GM23338 (cell line): ENCODE measurements around the gene ZNF8. TPM values are rescaled to one million over a fixed set of nuclear protein-coding genes. Genes with fewer than 3 reads are reported as not detected.

Experiments
- EZH2phosphoT487 ChIP-seq: fragments of 200-600 bp; sonication (generic); IDR thresholded peaks from one replicate; pipeline ENCODE4 v1.8.1; 2018; ENCODE audit warnings: antibody characterized with exemption; ENCODE audit not compliant: unreplicated experiment
- JUNB ChIP-seq: IDR thresholded peaks from one replicate; pipeline ENCODE4 v1.6.1; 2016; ENCODE audit warnings: antibody characterized with exemption; ENCODE audit not compliant: unreplicated experiment
- NANOG ChIP-seq: IDR thresholded peaks from 2 replicates; pipeline ENCODE4 v1.6.1; 2016; ENCODE audit warnings: antibody characterized with exemption, borderline replicate concordance
- STAT1 ChIP-seq: IDR thresholded peaks from one replicate; pipeline ENCODE4 v1.6.1; 2016; ENCODE audit warnings: antibody characterized with exemption; ENCODE audit not compliant: unreplicated experiment
- ZNF114 ChIP-seq: fragments of 250-450 bp; sonication (Bioruptor Pico); IDR thresholded peaks from 2 replicates; pipeline ENCODE4 v1.5.0; 2020; ENCODE audit warnings: mild to moderate bottlenecking, moderate library complexity
- ZNF331 ChIP-seq: fragments of 250-450 bp; sonication (Bioruptor Pico); IDR thresholded peaks from 2 replicates; pipeline ENCODE4 v1.5.0; 2020; ENCODE audit warnings: low read depth, mild to moderate bottlenecking, moderate library complexity
- polyA plus RNA-seq: library from polyadenylated mRNA; unstranded; fragments of >200 nt; fragmentation: Nextera tagmentation; extraction: Ambion mirVana; gene quantifications from 2 replicates; pipeline ENCODE4 v1.2.1, GENCODE V29; 2016
- total RNA-seq: library from RNA; depleted of rRNA; stranded (reverse); fragments of >200 nt; shearing (Covaris generic); gene quantifications from 2 replicates; pipeline ENCODE4 v1.2.3, GENCODE V29; 2014
- TF ChIP-seq, protein P1 (sequence below): fragments of 250-450 bp; sonication (Bioruptor Pico); IDR thresholded peaks from 2 replicates; pipeline ENCODE4 v1.5.0; 2020; ENCODE audit warnings: mild to moderate bottlenecking, moderate library complexity
- TF ChIP-seq, protein P2 (sequence below): IDR thresholded peaks from one replicate; pipeline ENCODE4 v1.6.1; 2018; ENCODE audit warnings: antibody characterized with exemption; ENCODE audit not compliant: unreplicated experiment
- TF ChIP-seq, protein P3 (sequence below): IDR thresholded peaks from 2 replicates; pipeline ENCODE4 v1.6.1; 2016; ENCODE audit warnings: antibody characterized with exemption
- TF ChIP-seq, protein P4 (sequence below), 2 experiments: fragments of 200-600 bp in 1 of 2; sonication (generic) in 1 of 2; conservative IDR thresholded peaks; 2 replicates each; pipeline versions ENCODE4 v1.5.1 to v1.6.1; 2016 to 2017; ENCODE audit warnings: antibody characterized with exemption in 2 of 2, low read depth in 2 of 2, mild to moderate bottlenecking in 2 of 2, moderate library complexity in 1 of 2

Gene ZNF8
- total and polyA plus RNA-seq, 2 experiments from 2014 or later: 4.3 to 30.3 TPM

DNA sequence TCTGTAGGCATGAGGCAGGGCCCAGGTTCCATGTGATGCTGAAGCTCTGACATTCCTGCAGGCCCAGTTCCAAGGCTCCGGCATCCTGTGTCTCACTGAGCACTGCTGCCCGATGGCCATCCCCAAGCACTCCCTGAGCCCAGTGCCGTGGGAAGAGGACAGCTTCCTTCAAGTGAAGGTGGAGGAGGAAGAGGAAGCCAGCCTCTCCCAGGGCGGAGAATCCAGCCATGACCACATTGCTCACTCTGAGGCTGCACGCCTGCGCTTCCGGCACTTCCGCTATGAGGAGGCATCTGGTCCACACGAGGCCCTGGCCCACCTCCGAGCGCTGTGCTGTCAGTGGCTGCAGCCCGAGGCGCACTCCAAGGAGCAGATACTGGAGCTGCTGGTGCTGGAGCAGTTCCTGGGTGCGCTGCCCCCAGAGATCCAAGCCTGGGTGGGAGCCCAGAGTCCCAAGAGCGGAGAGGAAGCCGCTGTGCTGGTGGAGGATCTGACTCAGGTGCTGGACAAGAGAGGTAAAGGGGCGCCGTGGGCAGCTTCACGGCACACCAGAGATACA is 56.0 kb downstream of the ZNF8 start (continued):
- TF ChIP-seq, protein P1, sequence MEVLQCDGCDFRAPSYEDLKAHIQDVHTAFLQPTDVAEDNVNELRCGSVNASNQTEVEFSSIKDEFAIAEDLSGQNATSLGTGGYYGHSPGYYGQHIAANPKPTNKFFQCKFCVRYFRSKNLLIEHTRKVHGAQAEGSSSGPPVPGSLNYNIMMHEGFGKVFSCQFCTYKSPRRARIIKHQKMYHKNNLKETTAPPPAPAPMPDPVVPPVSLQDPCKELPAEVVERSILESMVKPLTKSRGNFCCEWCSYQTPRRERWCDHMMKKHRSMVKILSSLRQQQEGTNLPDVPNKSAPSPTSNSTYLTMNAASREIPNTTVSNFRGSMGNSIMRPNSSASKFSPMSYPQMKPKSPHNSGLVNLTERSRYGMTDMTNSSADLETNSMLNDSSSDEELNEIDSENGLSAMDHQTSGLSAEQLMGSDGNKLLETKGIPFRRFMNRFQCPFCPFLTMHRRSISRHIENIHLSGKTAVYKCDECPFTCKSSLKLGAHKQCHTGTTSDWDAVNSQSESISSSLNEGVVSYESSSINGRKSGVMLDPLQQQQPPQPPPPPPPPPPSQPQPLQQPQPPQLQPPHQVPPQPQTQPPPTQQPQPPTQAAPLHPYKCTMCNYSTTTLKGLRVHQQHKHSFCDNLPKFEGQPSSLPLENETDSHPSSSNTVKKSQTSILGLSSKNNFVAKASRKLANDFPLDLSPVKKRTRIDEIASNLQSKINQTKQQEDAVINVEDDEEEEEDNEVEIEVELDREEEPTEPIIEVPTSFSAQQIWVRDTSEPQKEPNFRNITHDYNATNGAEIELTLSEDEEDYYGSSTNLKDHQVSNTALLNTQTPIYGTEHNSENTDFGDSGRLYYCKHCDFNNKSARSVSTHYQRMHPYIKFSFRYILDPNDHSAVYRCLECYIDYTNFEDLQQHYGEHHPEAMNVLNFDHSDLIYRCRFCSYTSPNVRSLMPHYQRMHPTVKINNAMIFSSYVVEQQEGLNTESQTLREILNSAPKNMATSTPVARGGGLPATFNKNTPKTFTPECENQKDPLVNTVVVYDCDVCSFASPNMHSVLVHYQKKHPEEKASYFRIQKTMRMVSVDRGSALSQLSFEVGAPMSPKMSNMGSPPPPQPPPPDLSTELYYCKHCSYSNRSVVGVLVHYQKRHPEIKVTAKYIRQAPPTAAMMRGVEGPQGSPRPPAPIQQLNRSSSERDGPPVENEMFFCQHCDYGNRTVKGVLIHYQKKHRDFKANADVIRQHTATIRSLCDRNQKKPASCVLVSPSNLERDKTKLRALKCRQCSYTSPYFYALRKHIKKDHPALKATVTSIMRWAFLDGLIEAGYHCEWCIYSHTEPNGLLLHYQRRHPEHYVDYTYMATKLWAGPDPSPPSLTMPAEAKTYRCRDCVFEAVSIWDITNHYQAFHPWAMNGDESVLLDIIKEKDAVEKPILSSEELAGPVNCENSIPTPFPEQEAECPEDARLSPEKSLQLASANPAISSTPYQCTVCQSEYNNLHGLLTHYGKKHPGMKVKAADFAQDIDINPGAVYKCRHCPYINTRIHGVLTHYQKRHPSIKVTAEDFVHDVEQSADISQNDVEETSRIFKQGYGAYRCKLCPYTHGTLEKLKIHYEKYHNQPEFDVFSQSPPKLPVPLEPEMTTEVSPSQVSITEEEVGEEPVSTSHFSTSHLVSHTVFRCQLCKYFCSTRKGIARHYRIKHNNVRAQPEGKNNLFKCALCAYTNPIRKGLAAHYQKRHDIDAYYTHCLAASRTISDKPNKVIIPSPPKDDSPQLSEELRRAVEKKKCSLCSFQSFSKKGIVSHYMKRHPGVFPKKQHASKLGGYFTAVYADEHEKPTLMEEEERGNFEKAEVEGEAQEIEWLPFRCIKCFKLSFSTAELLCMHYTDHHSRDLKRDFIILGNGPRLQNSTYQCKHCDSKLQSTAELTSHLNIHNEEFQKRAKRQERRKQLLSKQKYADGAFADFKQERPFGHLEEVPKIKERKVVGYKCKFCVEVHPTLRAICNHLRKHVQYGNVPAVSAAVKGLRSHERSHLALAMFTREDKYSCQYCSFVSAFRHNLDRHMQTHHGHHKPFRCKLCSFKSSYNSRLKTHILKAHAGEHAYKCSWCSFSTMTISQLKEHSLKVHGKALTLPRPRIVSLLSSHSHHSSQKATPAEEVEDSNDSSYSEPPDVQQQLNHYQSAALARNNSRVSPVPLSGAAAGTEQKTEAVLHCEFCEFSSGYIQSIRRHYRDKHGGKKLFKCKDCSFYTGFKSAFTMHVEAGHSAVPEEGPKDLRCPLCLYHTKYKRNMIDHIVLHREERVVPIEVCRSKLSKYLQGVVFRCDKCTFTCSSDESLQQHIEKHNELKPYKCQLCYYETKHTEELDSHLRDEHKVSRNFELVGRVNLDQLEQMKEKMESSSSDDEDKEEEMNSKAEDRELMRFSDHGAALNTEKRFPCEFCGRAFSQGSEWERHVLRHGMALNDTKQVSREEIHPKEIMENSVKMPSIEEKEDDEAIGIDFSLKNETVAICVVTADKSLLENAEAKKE (CRISPR knock-in tag): no peak
- TF ChIP-seq ZNF331 (CRISPR knock-in tag) (no peak), NANOG (no peak), STAT1 (no peak), ZNF114 (no peak), EZH2phosphoT487 (no peak), JUNB (no peak)
- TF ChIP-seq, protein P2, sequence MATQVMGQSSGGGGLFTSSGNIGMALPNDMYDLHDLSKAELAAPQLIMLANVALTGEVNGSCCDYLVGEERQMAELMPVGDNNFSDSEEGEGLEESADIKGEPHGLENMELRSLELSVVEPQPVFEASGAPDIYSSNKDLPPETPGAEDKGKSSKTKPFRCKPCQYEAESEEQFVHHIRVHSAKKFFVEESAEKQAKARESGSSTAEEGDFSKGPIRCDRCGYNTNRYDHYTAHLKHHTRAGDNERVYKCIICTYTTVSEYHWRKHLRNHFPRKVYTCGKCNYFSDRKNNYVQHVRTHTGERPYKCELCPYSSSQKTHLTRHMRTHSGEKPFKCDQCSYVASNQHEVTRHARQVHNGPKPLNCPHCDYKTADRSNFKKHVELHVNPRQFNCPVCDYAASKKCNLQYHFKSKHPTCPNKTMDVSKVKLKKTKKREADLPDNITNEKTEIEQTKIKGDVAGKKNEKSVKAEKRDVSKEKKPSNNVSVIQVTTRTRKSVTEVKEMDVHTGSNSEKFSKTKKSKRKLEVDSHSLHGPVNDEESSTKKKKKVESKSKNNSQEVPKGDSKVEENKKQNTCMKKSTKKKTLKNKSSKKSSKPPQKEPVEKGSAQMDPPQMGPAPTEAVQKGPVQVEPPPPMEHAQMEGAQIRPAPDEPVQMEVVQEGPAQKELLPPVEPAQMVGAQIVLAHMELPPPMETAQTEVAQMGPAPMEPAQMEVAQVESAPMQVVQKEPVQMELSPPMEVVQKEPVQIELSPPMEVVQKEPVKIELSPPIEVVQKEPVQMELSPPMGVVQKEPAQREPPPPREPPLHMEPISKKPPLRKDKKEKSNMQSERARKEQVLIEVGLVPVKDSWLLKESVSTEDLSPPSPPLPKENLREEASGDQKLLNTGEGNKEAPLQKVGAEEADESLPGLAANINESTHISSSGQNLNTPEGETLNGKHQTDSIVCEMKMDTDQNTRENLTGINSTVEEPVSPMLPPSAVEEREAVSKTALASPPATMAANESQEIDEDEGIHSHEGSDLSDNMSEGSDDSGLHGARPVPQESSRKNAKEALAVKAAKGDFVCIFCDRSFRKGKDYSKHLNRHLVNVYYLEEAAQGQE: no peak
- TF ChIP-seq, protein P3, sequence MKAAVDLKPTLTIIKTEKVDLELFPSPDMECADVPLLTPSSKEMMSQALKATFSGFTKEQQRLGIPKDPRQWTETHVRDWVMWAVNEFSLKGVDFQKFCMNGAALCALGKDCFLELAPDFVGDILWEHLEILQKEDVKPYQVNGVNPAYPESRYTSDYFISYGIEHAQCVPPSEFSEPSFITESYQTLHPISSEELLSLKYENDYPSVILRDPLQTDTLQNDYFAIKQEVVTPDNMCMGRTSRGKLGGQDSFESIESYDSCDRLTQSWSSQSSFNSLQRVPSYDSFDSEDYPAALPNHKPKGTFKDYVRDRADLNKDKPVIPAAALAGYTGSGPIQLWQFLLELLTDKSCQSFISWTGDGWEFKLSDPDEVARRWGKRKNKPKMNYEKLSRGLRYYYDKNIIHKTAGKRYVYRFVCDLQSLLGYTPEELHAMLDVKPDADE: no peak
- TF ChIP-seq, protein P4, sequence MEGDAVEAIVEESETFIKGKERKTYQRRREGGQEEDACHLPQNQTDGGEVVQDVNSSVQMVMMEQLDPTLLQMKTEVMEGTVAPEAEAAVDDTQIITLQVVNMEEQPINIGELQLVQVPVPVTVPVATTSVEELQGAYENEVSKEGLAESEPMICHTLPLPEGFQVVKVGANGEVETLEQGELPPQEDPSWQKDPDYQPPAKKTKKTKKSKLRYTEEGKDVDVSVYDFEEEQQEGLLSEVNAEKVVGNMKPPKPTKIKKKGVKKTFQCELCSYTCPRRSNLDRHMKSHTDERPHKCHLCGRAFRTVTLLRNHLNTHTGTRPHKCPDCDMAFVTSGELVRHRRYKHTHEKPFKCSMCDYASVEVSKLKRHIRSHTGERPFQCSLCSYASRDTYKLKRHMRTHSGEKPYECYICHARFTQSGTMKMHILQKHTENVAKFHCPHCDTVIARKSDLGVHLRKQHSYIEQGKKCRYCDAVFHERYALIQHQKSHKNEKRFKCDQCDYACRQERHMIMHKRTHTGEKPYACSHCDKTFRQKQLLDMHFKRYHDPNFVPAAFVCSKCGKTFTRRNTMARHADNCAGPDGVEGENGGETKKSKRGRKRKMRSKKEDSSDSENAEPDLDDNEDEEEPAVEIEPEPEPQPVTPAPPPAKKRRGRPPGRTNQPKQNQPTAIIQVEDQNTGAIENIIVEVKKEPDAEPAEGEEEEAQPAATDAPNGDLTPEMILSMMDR (conservative IDR thresholded peaks at IDR 0.05; ENCODE audit: low read depth in 2 of 2): no peak
